ENCODE data around the gene HABP4.

Gene HABP4

GRCh38 chr9:96420468-96421219 is 29.3 kb upstream of the HABP4 start:
- TF ChIP-seq, protein P1, sequence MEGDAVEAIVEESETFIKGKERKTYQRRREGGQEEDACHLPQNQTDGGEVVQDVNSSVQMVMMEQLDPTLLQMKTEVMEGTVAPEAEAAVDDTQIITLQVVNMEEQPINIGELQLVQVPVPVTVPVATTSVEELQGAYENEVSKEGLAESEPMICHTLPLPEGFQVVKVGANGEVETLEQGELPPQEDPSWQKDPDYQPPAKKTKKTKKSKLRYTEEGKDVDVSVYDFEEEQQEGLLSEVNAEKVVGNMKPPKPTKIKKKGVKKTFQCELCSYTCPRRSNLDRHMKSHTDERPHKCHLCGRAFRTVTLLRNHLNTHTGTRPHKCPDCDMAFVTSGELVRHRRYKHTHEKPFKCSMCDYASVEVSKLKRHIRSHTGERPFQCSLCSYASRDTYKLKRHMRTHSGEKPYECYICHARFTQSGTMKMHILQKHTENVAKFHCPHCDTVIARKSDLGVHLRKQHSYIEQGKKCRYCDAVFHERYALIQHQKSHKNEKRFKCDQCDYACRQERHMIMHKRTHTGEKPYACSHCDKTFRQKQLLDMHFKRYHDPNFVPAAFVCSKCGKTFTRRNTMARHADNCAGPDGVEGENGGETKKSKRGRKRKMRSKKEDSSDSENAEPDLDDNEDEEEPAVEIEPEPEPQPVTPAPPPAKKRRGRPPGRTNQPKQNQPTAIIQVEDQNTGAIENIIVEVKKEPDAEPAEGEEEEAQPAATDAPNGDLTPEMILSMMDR (IDR thresholded peaks at IDR 0.05; ENCODE audit: low read depth, low read length, missing control alignments), result no peak
- H3K4me3 ChIP-seq (ENCODE audit: low read depth, low read length), result no peak overlapping the region; the same call in 1 of the 2 replicates
- DNase-seq (ENCODE audit: low read depth), result no peak

DNA sequence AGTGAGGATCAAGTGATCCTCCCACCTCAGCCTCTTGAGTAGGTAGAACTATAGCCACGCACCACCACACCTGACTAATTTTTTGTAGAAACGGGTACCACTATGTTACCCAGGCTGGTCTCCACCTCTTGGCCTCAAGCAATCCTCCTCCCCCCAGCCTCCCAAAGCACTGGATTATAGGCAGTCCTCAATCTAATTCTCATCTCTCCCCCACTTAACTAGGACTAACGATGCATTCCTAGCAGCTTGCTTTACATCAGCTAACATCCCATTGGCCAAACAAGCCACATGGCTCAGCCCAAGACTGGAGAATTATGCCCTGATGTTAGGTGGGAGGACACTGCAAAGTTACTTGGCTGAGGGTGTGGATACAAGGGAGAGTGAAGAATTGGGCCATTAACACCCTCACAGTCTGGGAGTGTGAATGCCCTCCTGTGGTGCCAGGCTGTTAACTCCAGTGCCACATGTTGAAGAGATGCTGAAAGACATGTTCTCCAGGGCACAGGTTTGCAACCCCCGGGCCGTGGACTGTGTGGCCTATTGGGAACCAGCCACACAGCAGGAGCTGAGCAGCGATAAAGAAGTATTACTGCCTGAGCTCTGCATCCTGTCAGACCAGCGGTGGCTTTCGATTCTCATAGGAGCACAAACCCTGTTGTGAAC is 26.5 kb upstream of the HABP4 start:
- TF ChIP-seq, protein P1 (IDR thresholded peaks at IDR 0.05; ENCODE audit: low read depth, low read length, missing control alignments), result no peak
- H3K4me3 ChIP-seq (ENCODE audit: low read depth, low read length), result no peak overlapping the region
- no peak for DNase-seq (ENCODE audit: low read depth)

GRCh38 chr9:96423985-96424336 is 26.0 kb upstream of the HABP4 start:
- no peak overlapping the region for H3K4me3 ChIP-seq (ENCODE audit: low read depth, low read length)
- no peak for DNase-seq (ENCODE audit: low read depth)
- TF ChIP-seq, protein P1 (IDR thresholded peaks at IDR 0.05; ENCODE audit: low read depth, low read length, missing control alignments), result no peak

GRCh38 chr9:96425500-96426169 is 24.3 kb upstream of the HABP4 start:
- H3K4me3 ChIP-seq (ENCODE audit: low read depth, low read length), result no peak overlapping the region
- no peak for DNase-seq (ENCODE audit: low read depth)
- TF ChIP-seq, protein P1 (IDR thresholded peaks at IDR 0.05; ENCODE audit: low read depth, low read length, missing control alignments), result no peak

DNA sequence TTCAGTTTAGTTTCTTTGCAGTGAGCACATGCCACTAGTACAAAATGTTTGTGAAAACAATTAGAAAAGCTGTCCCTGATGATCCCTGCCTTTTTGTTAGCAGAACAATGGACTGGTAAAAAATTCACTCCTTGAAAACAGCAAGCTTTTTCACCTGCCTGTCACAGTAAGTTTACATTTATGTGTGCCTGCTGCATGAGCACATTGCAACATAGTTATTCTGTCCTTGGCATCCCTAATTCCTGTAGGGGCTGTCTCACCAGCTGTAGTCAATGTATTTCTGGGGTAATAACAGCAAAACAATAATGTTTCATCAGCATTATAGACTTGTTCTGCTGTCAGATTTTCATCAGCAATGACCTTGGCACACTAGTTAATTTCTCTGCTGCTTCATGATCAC is 20.2 kb upstream of the HABP4 start:
- TF ChIP-seq, protein P1 (IDR thresholded peaks at IDR 0.05; ENCODE audit: low read depth, low read length, missing control alignments), result no peak
- DNase-seq (ENCODE audit: low read depth), result no peak
- no peak overlapping the region for H3K4me3 ChIP-seq (ENCODE audit: low read depth, low read length)

GRCh38 chr9:96430377-96430776 is 19.6 kb upstream of the HABP4 start:
- H3K4me3 ChIP-seq (ENCODE audit: low read depth, low read length), result no peak overlapping the region
- no peak for DNase-seq (ENCODE audit: low read depth)
- TF ChIP-seq, protein P1 (IDR thresholded peaks at IDR 0.05; ENCODE audit: low read depth, low read length, missing control alignments), result no peak

Measured in GM12864 (cell line).